Measurements from ENCODE around the gene CAMSAP1.
A peak's percentile ranks its signal among the peaks of the same experiment; 100 is the strongest.

CAMSAP1 gene

DNA sequence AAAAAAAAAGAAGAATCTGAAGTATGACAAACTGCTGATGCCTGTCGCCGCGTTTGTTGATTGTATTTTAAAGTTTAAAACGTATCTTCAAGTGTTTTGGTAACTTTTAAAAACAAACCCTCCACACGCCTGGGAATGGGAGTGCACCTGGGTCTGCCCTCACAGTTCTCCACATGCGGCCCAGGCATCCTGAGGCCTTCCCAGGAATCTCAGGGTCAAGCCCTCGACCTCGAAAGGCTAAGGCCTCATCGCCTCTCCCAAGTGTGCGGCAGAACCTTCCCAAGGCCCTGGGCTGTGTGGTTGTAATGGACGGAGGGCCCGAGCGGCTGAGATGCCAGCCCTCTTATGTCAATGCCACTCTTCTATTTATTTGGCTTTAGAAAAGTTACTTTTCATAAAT is 94.4 kb downstream of the CAMSAP1 start:
- no peak for DNase-seq

DNA sequence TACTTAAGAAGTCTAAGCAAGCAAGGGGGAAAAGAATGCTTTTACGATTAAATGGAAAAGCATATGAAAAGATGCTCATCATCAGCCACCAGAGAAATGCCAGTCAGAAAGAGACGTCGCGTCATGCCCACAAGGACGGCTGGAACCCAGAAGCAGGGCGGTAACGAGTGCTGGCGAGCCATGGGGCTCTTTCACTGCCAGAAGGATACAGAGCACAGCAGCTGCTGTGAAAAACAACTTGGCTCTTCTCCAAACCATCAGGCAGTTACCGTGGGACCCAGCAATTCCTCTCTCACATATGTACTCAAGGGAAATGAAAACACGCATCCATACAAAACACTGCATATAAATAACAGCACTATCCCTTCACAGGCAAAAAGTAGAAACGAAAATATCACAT is 95.5 kb downstream of the CAMSAP1 start:
- DNase-seq: peak; percentile 16

DNA sequence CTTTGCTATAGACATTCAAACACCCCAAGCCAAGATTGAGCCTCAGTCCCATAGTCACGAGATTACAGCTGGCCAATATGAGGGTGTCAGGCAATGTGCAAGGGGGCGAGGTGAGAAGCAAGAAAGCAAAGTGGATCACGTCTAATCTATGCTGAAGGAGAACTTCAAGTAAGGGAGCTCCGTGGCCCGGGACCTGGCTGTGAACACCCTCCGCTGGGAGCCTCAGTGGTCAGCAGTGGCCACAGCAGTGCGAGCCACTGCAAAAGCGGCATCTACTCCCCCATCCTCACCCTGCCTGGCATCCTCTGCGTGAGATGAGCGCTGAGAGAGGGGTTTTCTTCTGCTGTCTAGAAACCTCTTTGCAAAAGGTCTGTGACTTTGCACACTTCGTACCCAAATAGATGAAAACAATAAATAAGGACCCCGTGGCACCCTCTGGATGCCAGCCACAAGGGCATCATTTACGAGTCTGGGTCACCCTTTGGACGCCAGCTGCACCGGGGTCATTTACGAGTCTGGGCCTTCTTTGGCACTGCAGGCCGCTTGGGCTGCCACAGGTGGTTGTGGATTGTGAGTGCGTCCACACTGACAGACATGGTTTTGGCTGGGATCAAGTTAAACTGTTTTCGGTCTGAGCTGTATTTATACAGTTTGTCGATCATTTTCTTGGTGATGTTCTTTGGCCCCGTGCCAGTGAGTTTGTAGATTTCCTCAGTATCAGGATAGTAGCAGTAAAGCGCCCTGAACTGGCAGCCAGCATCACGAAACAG is 96.4 kb downstream of the CAMSAP1 start:
- no peak for DNase-seq

DNA sequence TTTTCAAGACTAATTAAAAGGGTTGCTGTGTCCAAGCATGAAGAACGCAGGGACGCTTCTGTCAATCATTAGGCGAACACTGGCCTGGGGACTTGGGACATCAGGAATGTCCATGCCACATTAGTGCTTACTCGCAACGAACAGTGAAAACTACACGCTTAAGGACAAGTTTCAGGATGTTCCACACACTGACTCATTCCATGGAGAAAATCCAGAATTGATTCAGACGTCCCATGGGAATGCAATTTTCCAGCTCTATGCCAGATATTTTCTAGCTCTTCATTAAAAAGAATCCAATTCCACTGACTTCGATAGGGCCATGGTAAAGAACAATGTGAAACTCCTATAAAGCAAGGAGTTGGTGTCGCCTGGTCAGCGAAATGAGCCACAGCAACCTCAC is 98.2 kb downstream of the CAMSAP1 start:
- DNase-seq: peak; percentile 83

DNA sequence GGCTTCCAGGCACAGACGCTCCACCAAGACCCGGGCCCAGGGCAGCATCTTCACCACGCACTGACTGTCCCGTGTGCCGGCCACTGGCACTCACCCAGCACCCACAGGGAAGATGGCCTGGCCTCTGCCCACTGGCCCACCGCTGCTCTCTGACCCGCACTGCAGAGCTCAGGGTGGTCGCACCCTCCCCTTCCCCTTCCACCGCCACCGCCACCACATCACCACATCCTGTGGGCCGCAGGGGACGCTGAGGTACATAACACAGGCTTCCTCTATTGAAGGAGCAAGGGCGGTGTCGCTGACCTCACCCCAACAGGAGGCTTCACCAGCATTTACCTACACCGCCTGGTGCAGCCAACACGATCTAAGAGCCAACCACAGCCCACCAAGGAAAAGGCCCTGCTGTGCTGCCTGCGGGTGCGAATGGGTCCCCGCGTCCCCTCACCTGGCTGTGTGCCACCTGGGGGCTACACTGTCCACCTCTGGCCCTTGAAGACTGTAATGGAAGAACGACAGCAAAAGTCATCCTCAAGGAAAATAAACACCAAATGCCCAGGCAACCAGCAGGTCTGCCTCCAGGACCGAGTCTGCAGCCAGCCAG is 101.8 kb downstream of the CAMSAP1 start:
- DNase-seq: no peak

DNA sequence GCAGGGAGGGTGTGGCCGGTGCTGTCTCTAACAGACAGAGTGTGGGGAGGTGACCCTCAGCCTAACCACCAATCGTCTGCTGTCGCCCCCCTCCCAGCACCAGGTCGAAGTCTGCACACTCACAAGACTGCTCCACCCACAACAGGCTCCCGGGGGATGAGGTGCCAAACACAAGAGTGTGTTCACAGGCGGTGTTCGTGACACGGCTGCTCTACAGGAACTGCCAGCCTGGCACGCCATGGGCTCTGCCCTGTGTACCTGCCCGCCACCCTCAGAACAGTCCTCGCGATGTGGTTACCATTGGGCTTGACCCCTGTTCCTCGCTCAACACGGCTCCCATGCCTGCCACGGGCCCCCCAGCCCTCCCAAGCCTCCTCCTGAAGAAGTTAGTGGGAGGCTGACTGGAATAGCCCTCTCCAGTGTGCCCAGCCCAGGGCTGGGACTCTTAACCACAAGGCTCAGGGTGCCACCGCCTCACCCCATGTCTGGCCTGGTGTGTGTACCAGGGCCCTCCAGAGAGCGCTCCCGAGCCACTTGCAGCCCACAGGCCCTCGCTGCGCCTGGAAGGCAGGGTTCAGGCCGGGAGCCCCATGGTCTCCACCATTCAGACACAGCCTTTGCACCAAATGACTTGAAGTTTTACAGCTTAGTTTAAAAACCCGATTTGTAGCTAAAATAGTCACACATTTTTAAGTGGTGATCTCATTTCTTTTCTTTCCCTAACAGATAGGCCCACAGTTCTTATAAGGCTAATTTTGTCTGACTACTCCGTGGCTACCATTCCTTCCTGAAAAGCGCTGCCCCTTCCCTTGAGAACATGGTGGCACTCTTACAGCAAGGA is 102.5 kb downstream of the CAMSAP1 start:
- peak; percentile 57 for DNase-seq

DNA sequence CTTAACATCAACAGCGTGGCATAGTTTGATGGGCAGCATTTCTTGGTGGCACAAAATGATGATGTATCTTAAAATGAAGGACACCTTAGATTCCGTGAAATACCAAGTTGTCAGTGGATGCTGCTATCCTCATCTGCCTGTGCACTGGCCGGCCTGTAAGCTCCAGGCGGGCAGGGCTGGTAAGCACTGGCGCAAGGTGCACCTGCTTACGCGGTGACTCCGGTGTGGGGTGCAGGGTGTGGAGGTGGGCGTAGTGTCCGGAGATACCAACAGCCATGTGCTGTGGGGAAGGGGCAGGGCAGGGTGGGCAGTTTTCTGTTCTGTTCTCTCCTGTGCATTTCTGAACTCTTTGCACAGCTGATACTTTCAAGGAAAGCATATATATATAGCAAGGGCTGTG is 103.9 kb downstream of the CAMSAP1 start:
- DNase-seq: no peak

DNA sequence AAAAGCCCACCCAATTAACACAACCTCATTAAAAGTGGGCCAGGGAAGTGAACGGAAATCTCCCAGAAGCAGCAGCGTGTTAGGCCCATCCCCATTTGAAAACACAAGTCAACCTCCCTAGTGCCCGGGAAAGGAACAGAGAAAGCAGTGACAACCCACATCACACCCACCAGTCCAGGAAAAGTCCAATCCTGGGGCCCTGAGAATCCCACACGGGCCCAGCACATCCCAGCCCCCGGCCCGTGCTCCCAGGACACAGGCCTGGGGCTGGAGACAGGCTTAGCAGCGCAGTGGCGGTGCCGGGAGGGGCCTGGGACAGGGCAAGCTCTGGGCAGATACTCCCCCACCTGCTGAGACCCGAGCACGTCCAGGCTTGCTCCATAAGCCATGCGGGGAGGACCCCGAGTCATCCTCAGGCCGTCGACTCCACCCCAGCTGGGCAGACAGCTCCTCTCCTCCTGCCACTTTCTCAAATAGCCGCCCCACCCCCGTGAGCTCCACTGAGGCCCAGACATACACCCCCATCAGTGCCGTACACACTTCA is 104.4 kb downstream of the CAMSAP1 start:
- DNase-seq: no peak

DNA sequence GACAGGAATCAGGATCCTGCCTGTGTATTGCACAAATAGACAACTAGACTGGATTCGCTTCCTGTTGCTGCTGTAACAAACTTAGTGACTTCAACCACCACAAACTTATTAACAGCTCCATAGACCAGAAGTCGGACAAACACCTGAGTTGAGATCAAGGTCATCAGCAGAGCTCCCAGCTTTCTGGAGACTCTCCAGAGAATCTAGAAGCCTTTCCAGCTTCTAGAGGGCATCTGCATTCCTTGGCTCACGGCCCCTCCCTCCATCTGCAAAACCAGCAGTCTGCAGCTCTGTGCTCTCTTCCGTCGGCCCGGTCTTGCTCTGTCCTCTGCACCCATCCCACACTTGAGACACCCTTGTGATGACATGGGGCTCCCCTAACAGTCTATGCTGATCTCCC is 106.3 kb downstream of the CAMSAP1 start:
- DNase-seq: no peak

DNA sequence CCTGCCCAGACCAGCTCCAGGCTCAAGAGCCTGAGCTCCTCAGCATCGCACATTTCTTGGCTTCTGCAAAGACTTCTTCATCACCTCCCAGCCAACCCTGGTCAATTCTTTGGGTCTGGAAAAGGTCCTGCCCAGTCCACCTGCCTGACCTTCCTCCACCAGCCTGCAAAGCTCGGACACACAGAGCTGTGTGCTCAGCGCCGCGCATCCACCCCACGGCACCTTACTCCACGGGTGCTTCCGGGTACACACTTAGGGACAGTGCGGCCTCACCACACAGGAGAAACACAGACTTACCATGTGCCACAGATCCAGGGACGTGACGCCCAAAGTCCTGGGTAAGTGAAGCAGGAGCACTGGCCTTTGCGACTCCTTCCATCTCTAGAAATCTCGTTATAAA is 108.1 kb downstream of the CAMSAP1 start:
- DNase-seq: no peak

DNA sequence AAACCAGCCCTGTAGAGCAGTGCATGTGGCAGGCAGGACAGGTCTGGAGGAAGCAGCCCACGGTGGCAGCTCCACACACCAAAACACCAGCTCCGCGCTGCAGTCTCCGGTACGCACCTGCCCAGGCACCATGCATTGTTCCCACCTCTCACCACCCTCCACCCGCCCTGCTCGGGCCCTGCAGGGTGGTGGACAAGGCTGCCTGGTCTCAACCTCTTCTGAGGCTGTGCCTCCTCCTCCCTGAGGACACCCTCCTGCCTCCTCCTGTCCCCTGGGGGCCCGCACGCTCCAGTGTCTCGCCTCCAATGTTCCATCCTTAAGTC is 109.1 kb downstream of the CAMSAP1 start:
- DNase-seq: no peak

DNA sequence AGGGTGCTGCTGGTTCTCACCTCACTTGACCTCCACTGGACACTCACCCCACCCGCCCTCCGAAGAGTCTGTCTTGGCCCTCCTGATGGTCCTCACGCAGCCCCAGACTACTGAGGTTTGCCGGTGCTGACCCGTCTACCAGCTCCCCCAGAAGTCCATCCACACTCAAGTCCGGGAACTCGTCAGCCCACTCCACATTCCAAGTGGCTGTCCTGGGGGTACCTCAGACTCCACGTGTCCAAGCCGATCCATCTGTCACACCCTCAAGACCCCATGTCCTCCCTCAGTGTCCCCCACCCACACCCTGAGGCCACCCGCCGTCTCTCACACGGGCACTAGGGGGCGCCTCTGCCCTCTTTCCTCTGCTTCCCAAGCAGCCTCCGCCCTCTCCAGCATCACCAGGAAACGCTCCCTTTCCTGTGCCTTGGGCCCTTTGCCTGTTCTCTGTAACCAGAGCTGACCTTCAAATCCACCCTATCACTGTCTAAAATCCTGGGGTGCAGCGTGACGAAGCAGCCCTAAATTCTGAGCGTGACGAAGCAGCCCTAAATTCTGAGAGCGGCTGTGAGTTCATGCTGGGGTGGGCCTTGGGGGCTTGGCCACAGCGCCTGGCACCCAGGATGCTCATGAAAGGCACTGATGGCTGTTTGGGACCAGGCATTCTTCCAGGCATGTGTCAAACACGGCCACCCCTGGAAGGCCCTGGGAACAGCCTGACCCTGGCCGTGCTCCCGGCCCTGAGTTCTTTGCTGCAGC is 109.7 kb downstream of the CAMSAP1 start:
- peak; percentile 39 for DNase-seq

DNA sequence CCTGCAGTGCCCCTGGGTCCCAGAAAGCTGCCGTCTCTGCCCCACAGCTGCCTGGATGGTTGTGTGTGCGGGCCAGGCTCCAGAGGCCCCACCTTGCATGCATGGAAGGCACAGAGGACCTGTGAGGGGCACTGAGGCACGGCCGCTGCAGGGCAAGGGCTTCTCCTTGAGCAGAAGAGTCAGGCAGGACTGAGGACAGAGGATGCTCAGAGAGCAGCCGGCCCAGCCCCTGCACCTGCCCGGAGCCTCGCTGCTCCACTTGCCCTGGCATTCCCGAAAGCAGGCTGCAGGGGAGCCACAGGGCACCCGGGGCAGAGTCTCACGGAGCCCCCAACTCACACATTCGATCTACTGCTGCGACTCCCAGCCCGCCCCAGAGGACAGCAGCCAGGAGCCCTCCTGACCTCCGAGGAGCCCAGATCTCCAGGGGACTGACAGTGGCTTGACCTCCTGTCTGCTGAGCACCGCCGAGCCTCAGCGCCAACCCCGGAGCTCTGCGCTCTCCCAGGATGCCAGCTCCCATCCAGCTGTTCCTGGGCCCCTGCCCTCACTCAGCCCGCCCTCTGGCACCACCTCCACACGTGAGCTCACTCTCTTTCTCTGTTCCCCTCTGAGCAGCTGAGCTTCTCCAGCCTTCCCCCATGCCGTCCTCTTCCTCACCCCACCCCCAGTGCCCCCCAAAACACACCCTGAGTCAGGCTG is 110.4 kb downstream of the CAMSAP1 start:
- DNase-seq: no peak

DNA sequence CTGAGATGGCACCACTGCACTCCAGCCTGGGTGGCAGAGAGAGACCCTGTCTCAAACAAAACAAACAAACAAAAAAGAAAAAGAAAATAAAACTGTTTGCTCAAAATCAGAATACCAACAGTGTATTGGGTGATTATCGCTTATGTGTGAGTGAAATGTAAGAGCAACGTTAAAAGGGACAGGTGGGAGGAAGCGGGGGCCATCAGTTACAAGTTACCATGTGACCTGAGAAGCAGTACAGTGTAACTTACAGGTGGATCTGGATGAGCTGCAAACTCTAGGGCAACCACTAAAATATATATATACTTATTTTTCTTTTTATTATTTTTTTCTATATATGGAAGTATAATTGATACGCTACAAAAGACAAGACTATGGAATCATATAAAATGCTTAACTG is 112.0 kb downstream of the CAMSAP1 start:
- DNase-seq: no peak

DNA sequence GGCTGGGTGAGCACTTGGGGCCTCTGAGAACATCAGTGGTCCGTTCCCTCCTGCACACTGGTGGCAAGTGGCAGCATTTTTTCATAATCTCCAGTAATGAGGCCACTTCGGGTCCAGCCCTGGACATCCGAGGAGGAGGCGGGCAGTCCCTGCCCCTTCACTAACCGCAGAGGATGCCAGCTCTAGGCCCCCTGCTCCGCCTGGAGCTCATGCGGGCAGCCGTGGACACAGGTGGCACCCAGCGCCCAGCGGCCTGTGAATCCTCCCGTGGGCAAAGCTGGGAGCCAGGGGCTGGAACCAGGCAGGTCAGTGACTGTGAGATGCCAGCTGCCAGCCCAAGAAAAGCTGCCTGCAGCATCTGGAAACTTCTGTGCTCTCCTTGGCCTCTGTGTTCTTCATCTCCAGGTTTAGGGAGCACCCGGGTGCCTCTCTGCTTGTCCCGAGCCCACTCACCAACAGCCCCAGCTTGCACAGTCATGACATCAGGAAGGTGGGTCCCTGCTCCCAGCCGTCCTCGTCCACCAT is 112.9 kb downstream of the CAMSAP1 start:
- DNase-seq: no peak

DNA sequence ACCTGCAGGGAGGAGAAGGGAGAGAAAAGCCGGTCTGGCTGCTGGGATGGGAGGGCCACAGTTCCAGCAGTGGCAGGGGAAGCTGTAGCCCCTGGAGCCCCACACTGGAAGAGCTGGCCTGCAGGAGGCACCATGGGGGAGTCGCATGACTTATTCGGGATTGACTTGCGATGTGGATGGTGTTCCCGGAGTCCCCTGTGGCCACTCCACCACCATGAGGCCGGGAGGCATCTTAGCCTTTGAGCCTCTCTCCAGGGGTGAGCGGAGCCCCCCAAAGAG is 113.3 kb downstream of the CAMSAP1 start:
- no peak for DNase-seq

DNA sequence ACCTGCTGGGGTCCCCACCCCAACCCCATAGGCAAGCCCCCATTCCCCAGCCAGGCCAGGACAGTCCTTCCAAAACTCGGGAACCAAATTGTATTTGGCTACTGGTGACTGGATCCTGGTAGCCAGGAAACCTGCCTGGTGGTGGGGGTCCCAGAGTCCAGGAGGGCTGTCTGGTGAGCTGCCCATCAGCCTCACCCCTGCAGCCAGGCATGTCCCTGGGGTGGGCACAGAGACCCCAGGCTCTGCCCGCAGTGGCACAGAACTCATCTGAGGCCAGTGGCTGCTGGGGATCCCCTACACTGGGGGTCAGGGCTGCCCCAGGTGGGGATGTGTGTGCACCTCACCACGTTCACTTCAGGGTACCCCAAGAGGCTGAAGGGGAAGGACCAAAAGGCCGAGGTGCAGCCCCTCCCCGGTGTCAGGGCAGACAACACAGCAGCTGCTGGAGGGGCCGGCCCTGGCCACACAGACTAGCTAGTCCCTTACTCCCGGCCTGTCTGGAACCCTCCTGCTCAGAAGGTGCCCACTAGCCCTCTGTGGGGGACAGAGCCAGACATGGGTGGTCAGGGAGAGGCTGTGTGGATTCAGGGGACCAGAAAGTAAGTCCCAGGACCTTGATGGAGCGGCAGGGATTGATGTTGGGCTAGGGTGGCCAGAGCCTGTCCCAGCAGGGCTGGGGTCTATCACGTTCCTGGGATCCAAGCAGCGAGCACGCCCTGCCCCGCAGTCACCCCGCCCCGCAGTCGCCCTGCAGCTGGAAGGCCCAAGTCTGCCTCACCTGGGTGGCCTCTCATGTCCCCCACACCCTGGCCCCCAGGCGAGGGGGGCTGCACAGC is 113.9 kb downstream of the CAMSAP1 start:
- DNase-seq: no peak

DNA sequence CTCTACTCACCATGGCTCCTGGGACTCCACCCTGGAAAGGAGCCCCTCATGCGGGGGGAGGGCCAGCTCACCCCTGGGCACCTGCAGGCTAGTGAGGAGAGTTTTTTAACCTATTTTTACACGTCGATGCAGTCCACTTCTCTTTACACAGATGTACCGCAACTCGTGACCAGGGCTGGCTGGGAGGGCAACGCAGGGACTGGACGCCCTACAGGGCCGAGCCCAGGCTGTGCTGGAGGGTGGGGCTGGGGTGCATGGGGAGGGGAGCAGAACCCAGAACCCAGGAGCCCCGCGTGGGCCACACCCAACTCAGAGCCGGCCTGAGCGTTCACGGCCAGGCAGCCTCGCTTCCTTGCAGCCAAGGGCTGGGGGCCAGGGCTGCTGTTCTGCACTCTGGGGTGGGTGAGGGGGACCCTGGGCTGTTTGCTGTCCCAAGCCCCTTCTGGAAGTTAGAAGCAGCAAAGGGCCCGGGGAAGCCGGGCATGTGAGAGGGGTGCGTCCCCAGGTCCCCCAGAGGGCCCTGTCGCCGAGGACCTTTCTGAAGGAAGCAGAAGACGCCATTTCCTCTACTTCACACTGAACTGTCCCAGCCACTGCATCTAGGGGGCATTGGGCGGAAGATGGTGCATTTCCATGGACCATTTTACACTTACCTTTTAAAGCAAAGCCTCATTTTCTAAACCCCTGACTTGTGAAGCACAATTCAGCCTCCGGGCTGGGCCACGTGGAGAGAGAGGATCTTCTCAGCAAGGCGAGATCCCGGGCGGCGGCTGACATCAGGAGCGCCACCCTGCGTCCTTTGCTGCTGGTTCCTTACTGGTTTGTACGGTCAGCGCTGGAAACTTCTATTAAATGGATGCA is 114.8 kb downstream of the CAMSAP1 start:
- DNase-seq: no peak

DNA sequence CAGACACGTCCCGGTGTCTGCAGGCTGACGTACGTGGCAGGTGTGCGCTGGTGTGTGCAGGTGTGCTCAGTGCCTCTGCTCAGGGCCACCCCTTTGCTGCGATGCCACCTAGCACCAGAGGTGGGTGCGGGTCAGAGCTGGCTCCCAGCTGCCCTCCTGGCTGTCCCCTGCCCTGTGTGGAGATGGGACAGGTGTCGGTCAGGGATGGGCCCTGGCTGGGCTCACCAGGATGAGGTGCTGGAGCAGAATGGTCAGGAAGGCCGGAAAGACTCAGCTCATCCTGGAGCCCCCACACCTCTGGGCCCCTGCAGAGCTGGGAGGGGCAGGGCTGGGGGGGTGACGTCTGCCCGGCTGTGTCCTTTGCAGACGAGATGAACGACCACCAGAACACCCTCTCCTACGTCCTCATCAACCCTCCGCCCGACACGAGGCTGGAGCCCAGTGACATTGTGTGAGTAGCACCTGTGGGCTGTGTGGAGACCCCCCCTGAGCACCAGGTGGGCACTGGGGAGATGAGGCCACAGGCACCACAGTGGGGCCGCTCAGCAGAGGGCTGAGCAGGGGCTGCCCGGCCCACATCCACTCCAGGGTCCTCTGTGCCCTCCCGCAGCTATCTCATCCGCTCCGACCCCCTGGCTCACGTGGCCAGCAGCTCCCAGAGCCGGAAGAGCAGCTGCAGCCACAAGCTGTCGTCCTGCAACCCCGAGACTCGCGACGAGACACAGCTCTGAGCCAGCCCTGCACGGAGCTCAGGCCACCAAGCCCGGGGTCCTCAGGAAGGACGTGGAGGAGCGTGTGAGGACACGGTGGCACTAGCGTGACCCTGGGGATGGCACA is 115.7 kb downstream of the CAMSAP1 start:
- DNase-seq: no peak

All from fibroblast of skin of back (primary cell).